Vagina (tissue), 2 donors: ENCODE measurements around the gene UNC119B.

ENCODE experiments used
- CTCF ChIP-seq, 3 experiments: fragments of 450-650 bp in 2 of 3; fragments of 200-600 bp in 1 of 3; sonication (generic) in 1 of 3; IDR thresholded peaks; one replicate each; pipeline ENCODE4 v1.5.1; 2017 to 2019; ENCODE audit warnings: antibody characterized with exemption in 3 of 3, mild to moderate bottlenecking in 2 of 3, moderate library complexity in 2 of 3
- POLR2A ChIP-seq, 2 donors: fragments of 450-650 bp; IDR thresholded peaks; one replicate each; pipeline ENCODE4 v1.6.1; 2017; ENCODE audit warnings: antibody characterized with exemption in 2 of 2, mild to moderate bottlenecking in 2 of 2, moderate library complexity in 2 of 2
- POLR2AphosphoS5 ChIP-seq, 2 donors: sonication (generic); formaldehyde crosslinking; IDR thresholded peaks; one replicate each; pipeline ENCODE4 v1.9.0; 2017; ENCODE audit warnings: antibody characterized with exemption in 2 of 2, mild to moderate bottlenecking in 2 of 2, low read depth in 1 of 2; ENCODE audit not compliant: insufficient read depth in 1 of 2

GRCh38 chr12:120685522-120685921 is 24.7 kb upstream of the UNC119B start:
- no peak for TF ChIP-seq CTCF (IDR thresholded peaks at IDR 0.05)
- no peak for TF ChIP-seq POLR2AphosphoS5 (IDR thresholded peaks at IDR 0.05; ENCODE audit: insufficient read depth in 1 of 2, low read depth in 1 of 2)
- no peak for TF ChIP-seq POLR2A (IDR thresholded peaks at IDR 0.05)
